Parathyroid adenoma (tissue), 2 donors: ENCODE results near the gene NCOA7.

Source experiments
- H2AFZ ChIP-seq: fragments of 300-600 bp; sonication (generic); one replicate; pipeline ENCODE4 v1.7.0; 2017; ENCODE audit warnings: antibody characterized with exemption, mild to moderate bottlenecking
- H3K27ac ChIP-seq: fragments of 300-600 bp; sonication (generic); one replicate; pipeline ENCODE4 v1.7.0; 2017
- H3K27me3 ChIP-seq: fragments of 300-600 bp; sonication (generic); one replicate; pipeline ENCODE4 v1.7.0; 2017; ENCODE audit warnings: low read length; ENCODE audit not compliant: control insufficient read depth, insufficient read depth
- H3K36me3 ChIP-seq: fragments of 300-600 bp; sonication (generic); one replicate; pipeline ENCODE4 v1.7.0; 2017; ENCODE audit warnings: low read length; ENCODE audit not compliant: control insufficient read depth, insufficient read depth
- H3K4me1 ChIP-seq: fragments of 300-600 bp; sonication (generic); one replicate; pipeline ENCODE4 v1.7.0; 2017; ENCODE audit warnings: control low read depth
- H3K4me2 ChIP-seq: fragments of 300-600 bp; sonication (generic); one replicate; pipeline ENCODE4 v1.7.0; 2017; ENCODE audit warnings: low read length
- H3K4me3 ChIP-seq: fragments of 300-600 bp; sonication (generic); one replicate; pipeline ENCODE4 v1.7.0; 2017; ENCODE audit warnings: low read depth, low read length
- H3K79me2 ChIP-seq: fragments of 300-600 bp; sonication (generic); one replicate; pipeline ENCODE4 v1.7.0; 2017; ENCODE audit warnings: control low read depth
- H3K9ac ChIP-seq: fragments of 300-600 bp; sonication (generic); one replicate; pipeline ENCODE4 v1.7.0; 2017; ENCODE audit warnings: mild to moderate bottlenecking
- H3K9me3 ChIP-seq: fragments of 300-600 bp; sonication (generic); one replicate; pipeline ENCODE4 v1.7.0; 2017; ENCODE audit warnings: low read length; ENCODE audit not compliant: control insufficient read depth
- CTCF ChIP-seq: fragments of 300-600 bp; sonication (generic); IDR thresholded peaks from one replicate; pipeline ENCODE4 v1.7.0; 2017; ENCODE audit warnings: antibody characterized with exemption, mild to moderate bottlenecking
- donor health status: primary hyperparathyroidism.

NCOA7 gene

DNA sequence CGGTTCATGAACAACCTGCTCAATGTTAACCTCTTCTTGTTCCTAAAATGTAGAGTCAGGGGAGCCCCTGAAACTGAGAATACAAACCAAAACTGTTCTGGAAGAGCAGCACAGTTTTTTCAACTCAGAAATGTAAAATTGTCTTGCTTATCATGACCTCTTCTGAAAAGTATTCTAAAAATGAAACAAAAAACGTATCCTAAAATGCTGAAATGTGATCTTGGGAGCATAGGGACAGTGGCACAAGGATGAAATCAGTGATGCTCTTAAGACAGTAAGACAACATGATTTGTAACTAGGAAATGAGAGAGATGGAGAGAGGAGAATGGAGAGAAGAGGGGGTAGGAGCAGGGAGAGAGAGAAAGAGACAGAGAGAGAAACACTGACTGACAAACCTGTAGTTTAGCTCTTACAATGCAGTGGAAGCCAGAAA lies 27.5 kb downstream of the NCOA7 start:
- H3K4me1 ChIP-seq: peaks cover 7% of the 10 kb centered on the region
- no peaks in the 10 kb centered on the region for H3K9me3 ChIP-seq
- no peak overlapping the region for H3K4me2 ChIP-seq
- peaks cover 3% of the 10 kb centered on the region for H3K79me2 ChIP-seq
- H2AFZ ChIP-seq: no peak overlapping the region
- H3K36me3 ChIP-seq: no peaks in the 10 kb centered on the region
- TF ChIP-seq CTCF: no peak
- H3K27ac ChIP-seq: no peak overlapping the region
- no peaks in the 10 kb centered on the region for H3K27me3 ChIP-seq
- no peak overlapping the region for H3K4me3 ChIP-seq
- no peak overlapping the region for H3K9ac ChIP-seq

- H3K79me2 ChIP-seq: peaks cover 3% of the 10 kb centered on the region
- H3K27me3 ChIP-seq: no peaks in the 10 kb centered on the region
- no peaks in the 10 kb centered on the region for H3K36me3 ChIP-seq
- no peak for TF ChIP-seq CTCF
- H3K4me2 ChIP-seq: no peak overlapping the region
- H3K27ac ChIP-seq: no peak overlapping the region
- H3K4me1 ChIP-seq: peaks cover 7% of the 10 kb centered on the region
- no peak overlapping the region for H3K9ac ChIP-seq
- no peak overlapping the region for H2AFZ ChIP-seq
- no peak overlapping the region for H3K4me3 ChIP-seq
- no peaks in the 10 kb centered on the region for H3K9me3 ChIP-seq
Measured at GRCh38 chr6:125818772-125819260, 28.1 kb downstream of the NCOA7 start.

DNA sequence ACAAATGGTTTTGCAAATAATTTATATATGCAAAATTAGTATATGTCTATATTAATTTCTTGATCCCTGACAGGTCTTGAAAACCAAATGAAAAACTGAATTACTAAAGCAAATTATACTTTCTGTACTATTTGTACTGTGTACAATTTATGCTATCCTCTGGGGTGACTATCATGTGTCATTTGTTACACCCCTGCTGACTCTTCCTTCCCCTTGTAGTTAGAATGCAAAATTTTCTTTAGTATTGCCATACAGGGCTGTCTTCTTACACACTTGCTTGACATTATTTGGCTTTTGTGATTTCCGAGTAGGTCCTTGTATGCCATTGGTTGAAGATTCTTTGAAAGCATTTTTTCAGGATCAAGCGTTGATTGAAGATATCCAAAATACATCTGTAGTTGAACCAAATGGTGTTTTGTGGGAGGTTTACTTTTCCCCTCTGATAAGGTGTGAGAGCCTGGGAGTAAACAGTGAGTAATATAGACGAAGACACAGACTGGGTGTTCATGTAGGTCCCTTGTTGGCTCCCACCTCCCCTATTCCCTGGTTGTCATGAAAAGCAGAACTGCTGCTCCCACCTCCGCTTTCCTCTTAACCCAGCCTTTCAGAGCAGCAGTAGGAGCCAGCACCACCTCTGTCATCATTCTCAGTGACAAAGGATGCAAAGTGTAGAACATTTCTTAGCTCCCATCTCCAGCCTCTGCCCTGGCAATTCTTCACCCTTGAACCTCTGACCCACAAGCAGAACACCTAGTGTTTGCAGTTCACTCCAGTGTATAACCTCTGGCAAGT lies 29.0 kb downstream of the NCOA7 start:
- H3K27me3 ChIP-seq: no peaks in the 10 kb centered on the region
- TF ChIP-seq CTCF: no peak
- no peak overlapping the region for H3K4me3 ChIP-seq
- no peaks in the 10 kb centered on the region for H3K36me3 ChIP-seq
- no peak overlapping the region for H3K27ac ChIP-seq
- H2AFZ ChIP-seq: no peak overlapping the region
- no peaks in the 10 kb centered on the region for H3K79me2 ChIP-seq
- no peaks in the 10 kb centered on the region for H3K9me3 ChIP-seq
- H3K4me2 ChIP-seq: no peak overlapping the region
- H3K4me1 ChIP-seq: peaks cover 7% of the 10 kb centered on the region
- H3K9ac ChIP-seq: no peak overlapping the region

DNA sequence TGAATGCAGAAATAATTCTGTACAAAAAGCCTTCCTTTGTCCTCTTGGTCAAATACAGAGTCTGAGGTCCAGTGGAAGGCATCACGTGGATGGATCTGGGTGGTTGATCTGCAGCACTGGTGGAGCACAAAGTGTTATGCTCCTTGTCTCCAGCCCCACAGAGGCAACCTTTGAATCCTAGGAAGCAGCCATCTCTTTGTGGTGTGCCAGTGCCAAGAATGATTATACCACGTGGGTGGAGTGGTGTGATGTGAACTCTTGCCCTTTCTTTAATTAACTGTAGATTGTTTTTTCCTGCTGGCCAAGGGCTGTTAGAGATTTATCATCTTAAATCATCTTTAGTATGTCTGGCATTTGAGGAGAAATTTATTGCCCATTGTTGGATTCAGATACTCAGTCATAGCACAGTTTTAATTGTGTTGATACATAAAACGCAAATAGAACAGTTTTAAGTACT lies 31.1 kb downstream of the NCOA7 start:
- Histone ChIP-seq H2AFZ (no peak overlapping the region), H3K27me3 (no peaks in the 10 kb centered on the region), H3K9me3 (no peaks in the 10 kb centered on the region), H3K4me2 (no peak overlapping the region), H3K79me2 (no peaks in the 10 kb centered on the region), H3K27ac (no peak overlapping the region), H3K36me3 (no peaks in the 10 kb centered on the region), H3K9ac (no peak overlapping the region), H3K4me1 (peaks cover 7% of the 10 kb centered on the region), H3K4me3 (no peak overlapping the region)
- no peak for TF ChIP-seq CTCF

- no peaks in the 10 kb centered on the region for H3K27me3 ChIP-seq
Measured at GRCh38 chr6:125823180-125823579, 32.4 kb downstream of the NCOA7 start.

More at GRCh38 chr6:125823180-125823579, 32.4 kb downstream of the NCOA7 start:
- Histone ChIP-seq H3K9me3 (no peaks in the 10 kb centered on the region), H3K36me3 (no peaks in the 10 kb centered on the region), H3K4me2 (no peak overlapping the region), H3K27ac (no peak overlapping the region), H3K4me3 (no peak overlapping the region), H2AFZ (no peak overlapping the region), H3K4me1 (peaks cover 6% of the 10 kb centered on the region), H3K79me2 (no peaks in the 10 kb centered on the region), H3K9ac (no peak overlapping the region)
- no peak for TF ChIP-seq CTCF
